SW480 (cell line): ENCODE results near the gene CD40LG.

Source experiments
- DNase-seq: peaks from one replicate; pipeline ENCODE4 v3.0.0-alpha.2; 2016; ENCODE audit warnings: low spot score

The CD40LG gene

DNA sequence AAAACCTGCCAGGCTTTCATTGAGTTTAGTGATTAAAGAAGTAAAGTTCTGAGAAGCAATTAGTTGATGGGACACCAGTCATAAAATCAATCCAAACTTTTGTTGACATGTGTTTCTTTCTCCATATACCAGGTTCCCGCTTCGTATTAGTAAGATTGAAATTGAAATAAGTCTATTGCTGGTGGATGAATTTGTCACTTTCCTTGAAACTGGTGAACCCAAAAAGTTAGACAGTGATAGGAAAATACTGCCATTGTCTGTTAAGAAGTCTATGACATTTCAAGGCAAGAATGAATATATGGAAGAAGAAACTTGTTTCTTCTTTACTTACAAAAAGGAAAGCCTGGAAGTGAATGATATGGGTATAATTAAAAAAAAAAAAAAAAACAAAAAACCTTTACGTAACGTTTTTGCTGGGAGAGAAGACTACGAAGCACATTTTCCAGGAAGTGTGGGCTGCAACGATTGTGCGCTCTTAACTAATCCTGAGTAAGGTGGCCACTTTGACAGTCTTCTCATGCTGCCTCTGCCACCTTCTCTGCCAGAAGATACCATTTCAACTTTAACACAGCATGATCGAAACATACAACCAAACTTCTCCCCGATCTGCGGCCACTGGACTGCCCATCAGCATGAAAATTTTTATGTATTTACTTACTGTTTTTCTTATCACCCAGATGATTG, at the start of gene CD40LG:
Gene CD40LG (plus strand): TSS at position 482 of the 684 bp plus-strand sequence. CDS start 91 bp downstream, at position 573.
- DNase-seq: no peak

DNA sequence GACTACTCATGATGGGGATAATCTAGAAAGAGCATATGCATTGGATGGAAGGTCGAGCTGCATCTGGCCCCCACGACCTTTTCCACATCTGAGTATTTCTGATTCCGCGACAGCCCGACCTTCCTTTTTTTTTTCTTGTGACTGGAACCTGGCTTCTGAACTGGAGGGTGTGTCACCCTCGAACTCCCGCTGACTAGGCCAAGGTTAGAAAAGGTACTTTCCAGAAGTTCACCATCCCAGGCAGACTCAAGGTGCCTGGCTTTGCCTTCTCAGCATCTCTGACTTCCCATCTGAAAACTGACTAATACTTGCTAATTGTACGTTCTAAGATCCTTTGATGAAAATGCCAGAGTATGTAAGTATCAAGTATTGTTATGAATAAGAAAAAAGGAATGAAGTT, 49.3 kb upstream of the CD40LG start:
- DNase-seq: no peak

DNA sequence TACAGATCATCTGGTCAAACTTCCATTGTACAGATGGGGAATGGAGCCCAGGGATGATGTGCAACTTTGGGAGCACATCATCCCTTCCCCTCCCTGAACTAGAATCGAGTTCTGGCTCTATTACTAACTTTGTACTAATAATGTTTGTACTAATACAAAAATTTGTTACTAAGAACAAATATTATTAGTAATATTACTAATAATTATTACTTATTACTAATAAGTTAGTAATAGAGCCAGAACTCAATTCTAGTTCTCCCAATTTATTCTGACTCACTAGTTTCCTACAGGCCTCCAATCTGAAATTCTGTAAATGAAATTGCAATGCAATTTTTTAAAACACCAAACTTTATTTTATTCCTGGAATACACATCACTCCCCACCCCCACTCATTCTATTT, 47.9 kb upstream of the CD40LG start:
- DNase-seq: no peak

DNA sequence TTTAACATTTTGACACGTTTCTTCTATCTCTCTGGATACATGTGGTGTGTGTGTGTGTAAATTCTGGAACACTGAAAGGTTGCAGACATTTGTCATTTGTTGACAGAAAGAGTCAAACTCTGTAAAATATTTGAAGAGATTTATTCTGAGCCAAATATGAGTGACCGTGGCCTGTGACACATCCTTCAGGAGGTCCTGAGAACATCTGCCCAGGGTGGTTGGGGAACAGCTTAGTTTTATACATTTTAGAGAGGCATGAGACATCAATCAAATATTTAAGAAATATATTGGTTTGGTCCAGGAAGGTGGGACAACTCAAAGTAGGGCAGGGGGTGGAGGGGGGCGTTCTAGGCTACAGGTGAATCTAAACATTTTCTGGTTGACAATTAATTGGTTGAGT, 40.7 kb upstream of the CD40LG start:
- DNase-seq: no peak

DNA sequence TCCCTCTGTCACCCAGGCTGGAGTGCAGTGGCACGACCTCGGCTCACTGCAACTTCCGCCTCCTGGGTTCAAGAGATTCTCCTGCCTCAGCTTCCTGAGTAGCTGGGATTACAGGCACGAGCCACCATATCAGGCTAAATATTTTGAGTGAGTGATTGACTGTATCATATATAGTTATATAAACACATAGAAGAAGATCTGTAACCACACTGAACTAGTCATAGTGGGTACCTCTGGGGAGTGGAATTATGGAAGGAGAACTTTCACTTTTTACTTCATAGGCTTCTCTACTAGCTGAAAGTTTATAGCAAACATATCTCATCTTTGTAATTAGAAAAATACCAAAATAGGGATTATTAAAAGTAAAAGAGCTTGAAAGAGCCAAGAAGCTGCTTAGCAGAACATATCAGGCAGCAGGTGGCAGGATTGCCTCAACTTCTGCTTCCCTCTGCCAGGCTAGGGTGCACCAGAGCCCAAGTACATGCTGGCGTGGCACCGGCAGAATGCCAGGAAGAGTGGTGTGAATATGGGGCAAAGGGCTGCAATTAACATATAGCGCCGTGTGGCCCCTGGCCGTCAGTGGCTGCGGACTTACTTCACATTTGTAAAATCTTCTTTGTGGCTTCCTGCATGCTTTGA, 39.5 kb upstream of the CD40LG start:
- peak; percentile 38 for DNase-seq

DNA sequence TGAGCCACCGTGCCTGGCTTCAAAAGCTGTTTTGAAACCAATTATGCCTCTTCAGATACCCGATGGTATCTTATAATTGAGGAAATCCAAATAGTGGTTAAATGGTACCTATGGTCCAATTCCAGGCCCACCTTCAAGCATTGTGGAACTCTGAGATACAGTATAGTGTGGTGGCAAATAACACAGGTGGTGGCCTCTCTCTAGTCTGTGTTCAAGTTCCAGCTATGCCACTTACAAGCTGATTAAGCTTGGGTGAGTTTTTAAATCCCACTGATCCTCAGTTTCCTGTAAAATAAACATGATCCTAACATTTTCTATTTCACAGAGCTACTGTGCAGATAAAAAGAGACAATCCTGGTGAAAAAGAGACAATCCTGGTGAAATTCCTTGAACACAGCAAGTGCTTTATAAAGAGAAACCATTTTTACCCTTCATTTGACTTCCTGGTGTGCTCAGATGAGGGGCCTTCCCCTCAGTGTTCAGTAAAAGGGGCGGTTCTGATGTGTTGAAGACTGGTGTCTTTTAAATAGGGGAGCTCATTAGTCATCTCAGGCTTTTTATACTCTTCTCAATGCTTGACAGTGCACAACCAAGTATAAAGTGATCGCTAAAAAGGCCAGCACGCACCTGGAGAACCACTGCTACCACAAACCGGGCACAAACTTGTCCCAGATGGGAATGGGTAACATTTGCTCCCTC, 30.8 kb upstream of the CD40LG start:
- DNase-seq: no peak

DNA sequence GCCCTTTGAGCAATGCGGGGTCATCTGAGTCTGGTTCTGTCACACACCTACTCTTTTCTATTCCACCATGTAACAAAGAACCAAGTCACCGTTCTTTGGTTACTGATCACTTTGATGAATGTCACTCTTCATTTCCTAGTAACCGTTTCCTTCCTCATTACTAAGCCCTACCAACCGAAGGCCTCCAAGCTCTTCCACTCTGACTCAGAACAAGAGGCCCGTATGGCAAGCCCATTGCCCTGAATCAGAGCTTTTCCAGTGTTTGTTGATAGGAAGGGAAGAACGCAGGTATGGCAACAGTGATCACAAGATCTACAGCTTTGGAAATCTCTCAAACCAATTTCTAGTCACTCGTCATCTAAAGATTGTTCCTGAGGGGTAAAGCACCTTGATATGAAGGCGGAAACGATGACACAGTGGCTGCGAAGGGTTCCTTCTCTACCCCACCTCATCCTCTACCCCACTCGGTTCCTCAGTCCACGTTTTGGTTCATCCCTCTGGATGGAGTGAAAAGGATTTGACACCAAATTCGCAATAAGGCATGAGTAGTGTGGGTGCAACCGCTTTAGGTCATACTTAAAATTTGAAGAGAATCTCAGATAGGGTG, 28.0 kb upstream of the CD40LG start:
- no peak for DNase-seq

DNA sequence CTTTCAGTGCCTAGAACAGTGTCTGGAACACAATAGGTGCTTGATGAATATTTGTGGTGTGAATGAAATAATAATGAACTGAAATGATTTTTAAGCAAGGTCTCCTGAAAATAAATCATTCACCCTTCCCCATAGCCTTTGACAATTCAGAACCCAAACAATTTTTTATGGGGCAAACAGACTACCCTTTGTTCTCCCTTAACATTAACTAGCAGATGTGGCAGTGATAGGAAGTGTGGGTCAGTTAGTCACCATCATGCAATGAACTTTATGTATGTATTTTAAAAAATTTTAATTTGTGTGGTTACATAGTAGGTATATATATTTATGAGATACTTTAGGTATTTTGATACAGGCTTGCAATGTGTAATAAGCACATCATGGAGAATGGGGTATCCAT, 27.2 kb upstream of the CD40LG start:
- peak; percentile 42 for DNase-seq

DNA sequence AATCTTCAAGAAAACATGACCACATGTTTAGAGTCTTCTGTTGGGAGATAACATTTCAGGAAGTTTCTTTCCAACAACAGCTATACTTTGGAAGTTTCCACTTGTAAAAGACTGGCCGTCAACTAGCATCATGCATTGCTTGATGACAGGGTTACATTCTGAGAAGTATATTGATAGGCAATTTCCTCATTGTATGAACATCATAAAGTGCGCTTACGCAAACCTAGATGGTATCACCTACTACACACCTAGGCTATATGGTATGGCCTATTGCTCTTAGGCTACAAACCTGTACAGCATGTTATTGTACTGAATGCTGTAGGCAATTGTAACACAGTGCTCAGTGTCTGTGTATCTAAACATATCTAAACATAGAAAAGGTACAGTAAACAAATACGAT, 25.4 kb upstream of the CD40LG start:
- no peak for DNase-seq

DNA sequence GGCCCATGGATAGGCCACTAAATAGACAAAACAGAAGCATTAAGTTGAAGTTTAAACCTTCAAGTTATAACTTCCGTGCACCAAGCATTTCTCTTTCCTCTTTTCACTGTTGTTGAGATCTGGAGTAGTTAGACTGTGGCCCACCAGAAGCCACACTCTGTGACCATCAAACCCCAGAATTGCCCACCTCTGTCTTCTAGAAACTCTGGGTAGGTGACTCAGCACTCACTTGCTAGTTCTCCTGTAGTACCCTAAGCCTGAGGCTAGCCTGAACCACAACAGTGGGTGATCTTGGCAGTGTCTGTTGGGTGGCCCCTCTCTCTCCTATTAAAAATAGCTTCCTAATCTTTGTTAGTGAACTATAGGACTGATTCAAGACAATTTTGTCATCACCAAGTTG, 24.6 kb upstream of the CD40LG start:
- no peak for DNase-seq

DNA sequence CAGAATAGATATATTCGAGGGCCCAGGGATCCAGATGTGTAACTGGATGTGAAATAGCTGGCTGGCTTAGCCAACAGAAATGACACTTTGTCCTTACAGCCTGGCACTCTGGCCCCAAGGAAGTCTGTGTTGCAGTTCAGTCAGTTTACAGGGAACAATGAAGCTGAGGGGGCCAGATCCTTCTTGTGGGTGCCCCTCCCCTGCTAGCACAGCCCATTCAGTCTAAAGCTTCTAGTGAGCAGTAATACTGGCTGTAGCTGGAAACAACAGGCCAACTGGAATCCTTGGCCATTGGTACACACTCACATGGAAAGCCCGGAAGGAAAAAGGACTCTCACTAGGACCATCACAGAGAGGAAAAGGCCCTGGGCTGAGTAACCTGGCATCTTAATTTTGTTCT, 22.7 kb upstream of the CD40LG start:
- no peak for DNase-seq

DNA sequence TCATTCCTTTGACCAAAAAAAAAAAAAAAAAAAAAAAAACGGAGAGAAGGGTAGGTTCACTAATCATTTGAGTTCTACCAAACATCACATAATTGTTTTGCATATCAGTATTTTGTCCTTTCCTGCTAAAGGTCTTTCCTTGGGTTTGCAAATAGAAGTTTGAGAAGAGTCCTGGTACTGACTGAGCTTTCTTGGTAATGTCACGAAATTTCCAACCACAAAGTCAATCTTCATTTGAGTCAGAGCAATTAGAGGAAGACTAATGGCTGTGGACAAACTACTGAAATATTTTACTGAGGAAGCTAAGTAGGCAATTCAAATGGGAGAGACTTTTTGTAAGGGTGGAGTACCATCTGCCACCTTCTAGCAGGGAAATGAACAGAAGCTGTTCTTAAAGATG, 21.7 kb upstream of the CD40LG start:
- DNase-seq: no peak

DNA sequence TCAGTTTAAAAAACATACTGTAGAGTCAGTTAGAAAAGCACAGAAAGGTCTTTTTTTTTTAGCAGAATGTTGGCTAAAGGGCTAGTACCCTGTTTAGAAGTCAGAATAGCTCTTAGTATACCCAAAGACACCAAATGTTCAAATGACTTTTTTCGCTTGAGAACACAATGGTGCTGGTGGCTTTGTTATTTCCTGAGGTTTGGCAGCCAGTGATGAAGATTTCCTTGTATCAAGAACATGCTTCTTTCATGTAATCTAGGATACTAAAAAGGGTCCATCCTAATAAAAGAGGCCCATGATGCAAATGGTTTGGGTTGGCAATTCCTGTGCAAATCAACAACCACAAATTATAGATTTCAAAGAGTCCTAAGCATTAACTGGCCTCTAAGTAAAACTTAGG, 21.1 kb upstream of the CD40LG start:
- DNase-seq: no peak

DNA sequence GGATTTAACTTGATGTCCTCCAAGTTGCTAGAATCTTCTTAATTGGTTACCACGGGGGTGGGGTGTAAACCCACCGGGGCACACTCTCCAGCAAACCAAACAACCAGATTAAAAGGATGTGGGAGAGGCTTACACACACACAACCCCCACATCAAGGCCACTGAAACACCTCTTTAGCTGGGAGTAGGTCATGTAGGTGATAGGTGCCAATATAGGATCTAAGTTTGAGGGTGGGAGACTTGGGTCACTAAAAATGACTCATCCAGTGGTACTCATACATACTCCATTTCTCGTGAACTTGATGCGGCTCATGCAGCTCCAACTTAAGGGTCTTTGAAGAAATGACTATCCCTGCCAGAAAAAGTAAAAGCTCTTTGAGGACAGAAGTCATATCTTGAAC, 20.5 kb upstream of the CD40LG start:
- no peak for DNase-seq

DNA sequence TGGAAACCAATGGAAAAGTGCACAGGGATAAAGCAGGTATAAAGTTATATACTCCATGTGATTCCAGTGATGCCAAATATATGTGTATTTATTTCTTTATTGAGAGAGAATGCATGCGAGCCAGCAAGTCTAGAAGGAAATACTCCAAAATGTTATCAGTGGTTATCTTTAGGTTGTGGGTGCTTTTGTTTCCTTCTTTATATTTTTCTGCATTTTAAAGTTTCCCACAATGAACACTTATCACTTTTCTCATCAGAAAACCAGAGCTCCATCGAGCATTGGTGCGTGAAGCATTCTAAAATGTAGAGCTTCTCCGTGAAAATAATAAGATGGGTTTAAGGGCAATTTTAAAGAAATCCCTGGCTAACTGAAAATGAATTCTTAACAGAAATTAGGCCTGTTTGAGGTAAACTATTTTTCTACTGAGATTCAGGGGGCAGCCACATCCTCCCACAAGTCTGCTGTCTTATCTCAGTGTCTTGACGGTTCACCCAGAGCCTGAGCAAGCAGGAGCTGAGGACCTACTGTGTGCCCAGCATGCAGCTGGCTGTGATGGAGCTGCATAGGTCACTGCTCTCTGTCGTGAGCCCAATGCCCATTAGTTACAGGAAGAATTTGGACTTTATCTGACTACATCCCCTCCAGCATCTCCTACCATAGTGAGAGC, 18.7 kb upstream of the CD40LG start:
- no peak for DNase-seq

DNA sequence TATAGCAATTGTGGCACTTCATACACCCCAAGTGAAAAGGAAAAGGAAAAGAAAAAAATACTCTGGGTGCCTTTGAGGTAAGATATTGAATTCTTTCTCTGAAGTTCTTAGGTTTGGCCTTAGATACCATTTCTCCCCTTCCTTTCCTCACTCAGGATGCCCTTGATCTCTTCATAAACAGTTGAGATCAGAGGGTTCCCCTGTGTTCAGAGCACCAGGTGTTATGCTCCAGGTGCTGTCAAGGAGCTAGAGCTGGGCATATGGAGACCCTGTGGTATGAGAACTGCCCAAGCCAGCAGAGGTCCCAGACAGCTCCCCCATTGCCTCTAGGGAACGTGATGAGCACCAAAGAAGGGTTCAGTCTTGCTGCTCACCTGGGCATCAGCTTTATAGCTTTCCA, 17.1 kb upstream of the CD40LG start:
- DNase-seq: no peak

DNA sequence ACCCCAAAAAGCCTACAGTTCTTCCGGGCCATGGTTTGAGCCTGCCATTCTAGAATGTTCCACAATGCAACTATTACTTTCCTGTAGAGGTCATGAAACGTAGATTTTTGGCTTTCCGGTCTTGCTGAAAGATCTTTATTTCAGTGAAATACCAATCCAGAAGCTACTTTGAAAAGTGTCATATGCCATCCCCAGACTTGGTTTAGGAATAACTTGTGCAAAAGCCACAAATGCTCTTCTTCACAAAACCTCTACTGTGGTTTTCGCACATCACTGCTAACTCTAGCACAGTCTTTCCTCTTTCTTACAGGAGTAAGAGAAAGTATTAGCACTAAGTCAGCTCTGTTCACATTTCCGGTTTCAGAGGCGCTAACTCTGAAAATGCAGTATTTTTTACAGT, 12.7 kb upstream of the CD40LG start:
- no peak for DNase-seq

DNA sequence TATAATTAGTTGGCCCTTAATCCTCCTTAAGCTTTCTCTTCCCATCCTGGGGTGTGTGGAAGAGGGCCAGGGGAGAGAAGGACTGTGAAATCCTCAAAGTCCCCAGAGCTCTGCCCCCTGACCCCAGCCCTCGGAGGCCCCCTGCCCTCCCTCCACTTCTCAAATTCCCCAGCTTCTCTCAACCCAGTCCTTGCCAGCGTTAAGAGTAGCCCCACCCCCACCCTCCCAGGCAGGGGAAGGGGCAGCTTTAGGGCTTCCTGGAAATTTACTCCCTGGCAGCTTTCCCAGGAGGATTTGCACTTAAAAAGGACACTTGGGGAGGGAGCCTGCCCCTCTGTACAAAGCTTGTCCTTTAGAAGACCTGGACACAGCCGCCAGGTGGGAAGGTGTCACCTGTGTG, 11.8 kb upstream of the CD40LG start:
- no peak for DNase-seq

DNA sequence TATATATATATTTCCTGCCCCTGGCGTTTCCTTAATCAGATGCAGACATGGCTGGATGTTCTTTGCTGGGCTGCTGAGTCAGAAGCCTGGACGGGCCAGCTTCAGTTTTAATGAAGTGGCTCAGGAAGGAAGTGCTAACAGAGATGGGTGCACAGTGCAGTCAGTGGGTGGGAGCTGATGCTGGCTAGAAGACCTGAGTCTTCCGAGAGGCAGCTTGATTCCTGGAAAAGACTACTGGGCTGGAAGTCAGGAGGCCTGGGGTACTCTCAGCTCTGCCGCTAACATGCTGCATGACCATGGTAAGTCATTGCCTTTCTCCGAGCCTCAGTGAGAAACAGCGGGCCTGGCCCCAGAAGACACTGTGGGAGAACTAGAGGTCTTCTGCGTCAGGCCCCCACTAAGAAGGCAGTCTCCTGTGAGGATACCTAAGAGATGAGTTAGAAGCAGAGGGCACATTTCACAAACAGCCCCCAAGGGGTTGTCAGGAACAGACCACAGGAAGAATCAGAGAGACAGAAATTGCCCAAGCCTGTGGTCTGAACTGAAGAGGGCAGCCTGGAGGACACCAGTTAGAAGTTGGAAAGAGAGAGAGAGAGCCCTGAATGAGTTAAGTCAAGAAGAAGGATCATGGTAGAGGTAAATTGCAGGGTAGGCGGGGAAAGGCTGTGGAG, 8.3 kb upstream of the CD40LG start:
- no peak for DNase-seq

DNA sequence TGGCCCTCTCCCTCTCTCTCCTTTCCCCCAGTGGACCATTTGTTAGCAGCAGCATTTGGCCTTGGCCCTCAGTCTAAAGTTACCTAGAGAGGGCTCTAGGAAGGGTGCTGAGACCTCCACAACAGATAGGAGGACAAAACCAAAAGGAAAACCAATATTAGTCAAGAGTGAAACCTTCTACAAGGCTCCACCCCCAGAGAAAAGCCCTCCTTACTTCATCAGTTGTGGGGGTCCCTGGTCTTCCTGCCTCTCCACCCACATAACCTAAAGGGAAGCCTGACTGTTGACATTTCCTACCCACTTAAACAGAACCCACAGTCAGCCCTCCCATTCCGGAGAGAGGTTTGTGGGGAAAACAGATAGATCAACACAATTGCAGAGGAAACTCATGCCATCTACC, 4.7 kb upstream of the CD40LG start:
- DNase-seq: no peak

DNA sequence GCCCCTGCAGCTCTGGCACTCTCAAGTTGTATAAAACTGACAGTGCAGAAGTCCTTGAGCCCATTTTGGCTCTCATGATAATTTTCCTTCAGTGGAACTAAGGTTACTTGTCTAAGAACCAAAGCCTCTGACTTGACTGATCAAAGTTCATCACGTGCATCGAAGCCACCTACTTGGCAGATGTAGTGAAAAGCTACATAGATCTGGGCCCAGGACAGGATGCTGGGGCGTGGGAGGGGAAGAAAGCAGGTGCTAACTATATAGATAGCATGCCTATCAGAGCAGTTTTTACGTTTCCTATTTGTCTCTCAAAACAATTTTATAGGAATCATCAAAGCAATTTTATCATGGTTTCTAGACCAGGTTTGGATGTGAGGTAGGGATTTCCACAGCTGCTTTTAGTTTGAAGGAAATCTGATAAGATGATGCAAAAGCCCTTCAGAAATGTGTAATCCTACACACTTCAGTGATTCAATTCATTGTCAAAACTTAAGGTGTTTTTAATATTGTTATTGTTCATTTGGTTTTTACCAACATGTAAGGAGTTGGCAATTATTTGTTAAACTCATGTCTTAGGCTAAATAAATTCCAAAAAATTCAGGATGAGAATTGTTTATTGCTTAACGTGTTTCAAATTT, 1.2 kb upstream of the CD40LG start:
- no peak for DNase-seq

DNA sequence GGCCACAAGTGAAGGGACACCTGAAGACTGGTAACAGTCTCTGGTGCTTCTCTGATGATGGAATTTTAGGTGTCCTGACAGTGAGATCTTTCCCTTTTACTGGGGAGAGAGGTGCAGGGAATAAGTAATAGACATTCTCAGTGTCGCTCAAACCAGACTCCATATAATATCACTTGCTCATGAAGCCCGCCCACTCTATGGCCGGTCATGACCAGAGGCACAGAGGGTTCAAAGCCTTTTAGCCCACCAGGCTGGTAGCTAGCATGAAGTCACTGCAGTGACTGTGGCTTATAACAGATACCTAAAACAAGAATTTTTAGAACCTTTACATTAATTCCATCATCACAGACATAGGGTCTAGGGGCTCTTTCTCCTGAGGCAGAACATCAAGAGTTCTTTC, 2.9 kb downstream of the CD40LG start:
- no peak for DNase-seq
